Adrenal gland (tissue), 5 donors: Measurements from ENCODE around the gene ANKMY1.

Experiments used
- POLR2A ChIP-seq, 2 donors: fragments of 450-650 bp; IDR thresholded peaks; one replicate each; pipeline ENCODE4 v1.6.1; 2017; ENCODE audit warnings: antibody characterized with exemption in 2 of 2, mild to moderate bottlenecking in 2 of 2, moderate library complexity in 1 of 2
- TF ChIP-seq, protein P1 (sequence below), 6 experiments: fragments of 450-650 bp in 4 of 6; fragments of 200-600 bp in 2 of 6; sonication (generic) in 1 of 6; IDR thresholded peaks; 1 replicate in 5 of 6; 2 replicates in 1 of 6; pipeline versions ENCODE4 v1.5.1 to v1.8.0; 2016 to 2021; ENCODE audit warnings: antibody characterized with exemption in 6 of 6, mild to moderate bottlenecking in 2 of 6, moderate library complexity in 1 of 6
- donor health status: DM: no; HTN: no; CAD: no.

GRCh38 chr2:240584486-240585031 is 26.8 kb upstream of the ANKMY1 start:
- TF ChIP-seq, protein P1, sequence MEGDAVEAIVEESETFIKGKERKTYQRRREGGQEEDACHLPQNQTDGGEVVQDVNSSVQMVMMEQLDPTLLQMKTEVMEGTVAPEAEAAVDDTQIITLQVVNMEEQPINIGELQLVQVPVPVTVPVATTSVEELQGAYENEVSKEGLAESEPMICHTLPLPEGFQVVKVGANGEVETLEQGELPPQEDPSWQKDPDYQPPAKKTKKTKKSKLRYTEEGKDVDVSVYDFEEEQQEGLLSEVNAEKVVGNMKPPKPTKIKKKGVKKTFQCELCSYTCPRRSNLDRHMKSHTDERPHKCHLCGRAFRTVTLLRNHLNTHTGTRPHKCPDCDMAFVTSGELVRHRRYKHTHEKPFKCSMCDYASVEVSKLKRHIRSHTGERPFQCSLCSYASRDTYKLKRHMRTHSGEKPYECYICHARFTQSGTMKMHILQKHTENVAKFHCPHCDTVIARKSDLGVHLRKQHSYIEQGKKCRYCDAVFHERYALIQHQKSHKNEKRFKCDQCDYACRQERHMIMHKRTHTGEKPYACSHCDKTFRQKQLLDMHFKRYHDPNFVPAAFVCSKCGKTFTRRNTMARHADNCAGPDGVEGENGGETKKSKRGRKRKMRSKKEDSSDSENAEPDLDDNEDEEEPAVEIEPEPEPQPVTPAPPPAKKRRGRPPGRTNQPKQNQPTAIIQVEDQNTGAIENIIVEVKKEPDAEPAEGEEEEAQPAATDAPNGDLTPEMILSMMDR (IDR thresholded peaks at IDR 0.05) = no peak
- TF ChIP-seq POLR2A (IDR thresholded peaks at IDR 0.05) = no peak
